IMR-90 (cell line): ENCODE measurements around the gene IGIP. TPM values are rescaled to one million over a fixed set of nuclear protein-coding genes. Genes with fewer than 3 reads are reported as not detected.

Experiments used
- ATAC-seq: fragments of 200-7000 bp; cut with Tn5 transposase; 2 replicates; pipeline ENCODE4 v1.9.1; 2020; ENCODE audit warnings: low read depth, mild to moderate bottlenecking, moderate library complexity
- BruUV-seq: library from RNA; stranded (reverse); fragments of 400-500 nt; replicated peaks from 2 replicates; lab custom pipeline; 2021; lab: Mats Ljungman, UMichigan
- CTCF ChIA-PET: fragments of 300-600 bp; formaldehyde crosslinking; extraction: SDS; loops from one replicate; lab custom pipeline; 2021; ENCODE audit warnings: antibody characterized with exemption; lab: Yijun Ruan, JAX
- POLR2A ChIA-PET: fragments of 300-600 bp; sonication (Branson Sonifier 250); formaldehyde crosslinking; loops from one replicate; lab custom pipeline; 2022; ENCODE audit warnings: antibody characterized with exemption; ENCODE audit not compliant: unreplicated experiment; lab: Charles Lee
- DNase-seq: peaks from one replicate; pipeline ENCODE4 v3.0.0; 2013
- H2AFZ ChIP-seq: replicated peaks from 2 replicates; pipeline ENCODE3; 2013; ENCODE audit warnings: low read length, mild to moderate bottlenecking; ENCODE audit not compliant: poor library complexity
- H2AK5ac ChIP-seq: 2 replicates; pipeline ENCODE4 v1.6.1; 2013; ENCODE audit warnings: low read depth, low read length, inconsistent platforms
- H2AK9ac ChIP-seq: replicated peaks from 2 replicates; pipeline ENCODE3; 2013; ENCODE audit warnings: mild to moderate bottlenecking, low read depth, low read length, moderate library complexity; ENCODE audit not compliant: poor library complexity
- H2BK120ac ChIP-seq: 2 replicates; pipeline ENCODE4 v1.6.1; 2013; ENCODE audit warnings: low read depth, low read length, inconsistent platforms
- H2BK15ac ChIP-seq: 3 replicates; pipeline ENCODE4 v1.6.1; 2013; ENCODE audit warnings: low read depth, low read length, inconsistent platforms
- H2BK20ac ChIP-seq: 2 replicates; pipeline ENCODE4 v1.6.1; 2013; ENCODE audit warnings: low read depth, mild to moderate bottlenecking, inconsistent platforms, low read length, moderate library complexity
- H2BK5ac ChIP-seq: 2 replicates; pipeline ENCODE4 v1.6.1; 2013; ENCODE audit warnings: mild to moderate bottlenecking, low read depth, low read length, inconsistent platforms; ENCODE audit not compliant: poor library complexity, severe bottlenecking
- H3K14ac ChIP-seq: replicated peaks from 2 replicates; pipeline ENCODE4 v1.6.1; 2013; ENCODE audit warnings: low read depth, low read length, inconsistent platforms
- H3K18ac ChIP-seq: 2 replicates; pipeline ENCODE4 v1.6.1; 2013; ENCODE audit warnings: low read depth, low read length, control low read depth
- H3K23ac ChIP-seq: 2 replicates; pipeline ENCODE4 v1.6.1; 2013; ENCODE audit warnings: low read depth, low read length, inconsistent platforms
- H3K27ac ChIP-seq: 2 replicates; pipeline ENCODE4 v1.5.1; 2013; ENCODE audit warnings: mild to moderate bottlenecking, control low read depth, low read length; ENCODE audit not compliant: insufficient read depth
- H3K27me3 ChIP-seq: 2 replicates; pipeline ENCODE4 v1.6.1; 2013; ENCODE audit warnings: low read length; ENCODE audit not compliant: control insufficient read depth, insufficient read depth
- H3K36me3 ChIP-seq: 2 replicates; pipeline ENCODE4 v1.6.1; 2013; ENCODE audit warnings: low read length, mixed read lengths; ENCODE audit not compliant: control insufficient read depth, insufficient read depth
- H3K4ac ChIP-seq: 2 replicates; pipeline ENCODE4 v1.6.1; 2013; ENCODE audit warnings: low read depth, low read length, inconsistent platforms
- H3K4me1 ChIP-seq: 2 replicates; pipeline ENCODE4 v1.6.1; 2013; ENCODE audit warnings: low read length, mixed read lengths; ENCODE audit not compliant: control insufficient read depth, insufficient read depth
- H3K4me2 ChIP-seq: 2 replicates; pipeline ENCODE4 v1.6.1; 2013; ENCODE audit warnings: low read depth, mild to moderate bottlenecking, control low read depth, low read length, moderate library complexity
- H3K4me3 ChIP-seq: 2 replicates; pipeline ENCODE4 v1.5.1; 2013; ENCODE audit warnings: low read depth, mild to moderate bottlenecking, control low read depth, low read length, moderate library complexity; ENCODE audit not compliant: insufficient read depth
- H3K56ac ChIP-seq: 2 replicates; pipeline ENCODE4 v1.6.1; 2013; ENCODE audit warnings: low read length, inconsistent platforms; ENCODE audit not compliant: insufficient read depth; ENCODE audit errors: extremely low read depth
- H3K79me1 ChIP-seq, 2 experiments: 2 replicates each; pipeline ENCODE4 v1.6.1; 2013; ENCODE audit warnings: low read length in 2 of 2, inconsistent platforms in 1 of 2, low read depth in 1 of 2
- H3K9ac ChIP-seq: 2 replicates; pipeline ENCODE4 v1.6.1; 2013; ENCODE audit warnings: low read depth, low read length, control low read depth
- H3K9me1 ChIP-seq: 2 replicates; pipeline ENCODE4 v1.6.1; 2013; ENCODE audit warnings: low read length, inconsistent platforms; ENCODE audit not compliant: insufficient read depth
- H3K9me3 ChIP-seq: 2 replicates; pipeline ENCODE4 v1.6.1; 2013; ENCODE audit warnings: low read length; ENCODE audit not compliant: control insufficient read depth, insufficient read depth
- H4K20me1 ChIP-seq: 2 replicates; pipeline ENCODE4 v1.6.1; 2013; ENCODE audit warnings: low read length, inconsistent platforms; ENCODE audit not compliant: insufficient read depth
- H4K5ac ChIP-seq: 2 replicates; pipeline ENCODE4 v1.6.1; 2013; ENCODE audit warnings: mild to moderate bottlenecking, low read depth, low read length, control low read depth
- H4K8ac ChIP-seq, 2 experiments: 2 replicates each; pipeline ENCODE4 v1.6.1; 2013; ENCODE audit warnings: low read depth in 2 of 2, low read length in 2 of 2, control low read depth in 1 of 2, inconsistent platforms in 1 of 2
- H4K91ac ChIP-seq: 2 replicates; pipeline ENCODE4 v1.6.1; 2013; ENCODE audit warnings: low read depth, low read length, inconsistent platforms; ENCODE audit not compliant: insufficient read depth
- MXI1 ChIP-seq: IDR thresholded peaks from 2 replicates; pipeline ENCODE4 v1.6.1; 2012; ENCODE audit warnings: low read depth, mild to moderate bottlenecking, low read length, moderate library complexity, borderline replicate concordance
- USF2 ChIP-seq: fragments of 150-350 bp; IDR thresholded peaks from 2 replicates; pipeline ENCODE4 v1.6.1; 2017; ENCODE audit warnings: mild to moderate bottlenecking, antibody characterized with exemption, low read length, low read depth
- WGBS, 2 experiments: methylation state at CpG; one replicate each; pipeline versions ENCODE4 v1.1.5 to v1.1.7; 2013; ENCODE audit warnings: missing lambda C conversion rate in 2 of 2; ENCODE audit not compliant: insufficient read length in 1 of 2; ENCODE audit errors: extremely low coverage in 2 of 2; 5-methylcytosine and 5-hydroxymethylcytosine counted together
- dilution Hi-C: fragments of 300-500 bp; cut with HindIII; formaldehyde crosslinking; loops from one replicate; pipeline ENCODE4 v1.14.3; 2018; ENCODE audit warnings: low sequenced_read_pairs; ENCODE audit not compliant: unreplicated experiment
- in situ Hi-C: fragments of 300-500 bp; cut with MboI; formaldehyde crosslinking; loops from 3 replicates; pipeline ENCODE4 v1.14.3; 2019; ENCODE audit warnings: low sequenced_read_pairs, inconsistent platforms, mixed read lengths
- intact Hi-C: fragments of 100-400 bp; cut with micrococcal nuclease; formaldehyde crosslinking; loops from 2 replicates; pipeline ENCODE4 v1.10.0; 2022
- polyA plus RNA-seq, 3 experiments: library from polyadenylated mRNA; depleted of rRNA; stranded (reverse); fragments of >200 nt; gene quantifications; 2 replicates each; pipeline ENCODE4 v1.2.3, GENCODE V29; 2012; ENCODE audit warnings: low replicate concordance in 1 of 3
- total RNA-seq: library from RNA; depleted of rRNA; stranded (reverse); fragments of >200 nt; gene quantifications from 2 replicates; pipeline ENCODE4 v1.2.3, GENCODE V29; 2012

The IGIP gene
- total and polyA plus RNA-seq, 2 of the 4 experiments (the other 2 are of a cell fraction): 1.2 to 5.0 TPM

- Histone ChIP-seq H3K36me3 (no peaks in the 10 kb centered on the region), H4K5ac (no peak overlapping the region), H3K9me1 (0 out of 2 replicates have a peak, but pooled peaks cover 7% of the 10 kb centered on the region), H3K9ac (no peak overlapping the region), H3K18ac (no peak overlapping the region), H3K4ac (no peak overlapping the region), H3K4me3 (no peak overlapping the region), H2AFZ (no peak overlapping the region), H3K23ac (no peak overlapping the region), H4K8ac (no peak overlapping the region), H3K4me2 (no peak overlapping the region), H3K27me3 (no peaks in the 10 kb centered on the region; the same call in 1 of the 2 replicates), H2BK5ac (no peak overlapping the region), H2BK20ac (no peak overlapping the region), H2AK5ac (no peak overlapping the region), H3K27ac (no peak overlapping the region), H3K14ac (no peak overlapping the region), H2BK15ac (no peak overlapping the region), H4K91ac (no peak overlapping the region), H3K79me1 (peaks cover 5 to 25% of the 10 kb centered on the region in 2 experiments; a peak in 2 of 4 replicates), H4K20me1 (peaks cover 38% of the 10 kb centered on the region), H3K4me1 (no peaks in the 10 kb centered on the region; the same call in 1 of the 2 replicates), H3K56ac (no peak overlapping the region), H2AK9ac (no peak overlapping the region), H2BK120ac (no peak overlapping the region), H3K9me3 (no peaks in the 10 kb centered on the region)
- POLR2A ChIA-PET: interaction anchor here (0.7 kb wide), 1 partner anchor 267 kb away, joined by 10 read pairs; no protein-coding TSS in a partner anchor
- no CpG with 5 or more reads among the region's 6 CpGs for WGBS, 2 experiments
- intact Hi-C loops: no loop called here
- in situ Hi-C loops: no loop called here
- BruUV-seq: no TSS peak
- CTCF ChIA-PET: interaction anchor here (0.7 kb wide), 1 partner anchor 17 kb away, joined by 5 read pairs; no protein-coding TSS in a partner anchor
- no peak for TF ChIP-seq MXI1
- TF ChIP-seq USF2: no peak
- peak; percentile 26; the same call in 1 of the 2 replicates for ATAC-seq
- DNase-seq: no peak
- dilution Hi-C loops: no loop called here
Observed at GRCh38 chr5:140148508-140148907, 22.8 kb downstream of the IGIP start.
